HG02852 (cell line): ENCODE data around the gene HOXB1.

Experiments used
- ATAC-seq: cut with Tn5 transposase; IDR thresholded peaks from one replicate; pipeline ENCODE4 v1.9.1; 2021; ENCODE audit warnings: mild to moderate bottlenecking, moderate library complexity; ENCODE audit not compliant: unreplicated experiment

Gene HOXB1

GRCh38 chr17:48530887-48531272 lies at the start of gene HOXB1:
Gene HOXB1, minus strand, starts transcription at chr17:48531011. Its CDS starts 107 bp downstream, at chr17:48530904.
- no peak for ATAC-seq

- no peak for ATAC-seq
These were observed 49.1 kb upstream of the HOXB1 start for GRCh38 chr17:48579760-48580554.

GRCh38 chr17:48579471-48579759 lies 48.6 kb upstream of the HOXB1 start:
- ATAC-seq, result no peak

GRCh38 chr17:48578616-48579470 lies 48.0 kb upstream of the HOXB1 start:
- peak; percentile 35 for ATAC-seq

GRCh38 chr17:48577946-48578615 lies 47.3 kb upstream of the HOXB1 start, which contains the start of gene HOXB4:
Gene HOXB4, minus strand, starts transcription at chr17:48578350. Its CDS starts 31 bp downstream, at chr17:48578319.
- ATAC-seq, result peak; percentile 52

- no peak for ATAC-seq
These were observed 46.6 kb upstream of the HOXB1 start for GRCh38 chr17:48577330-48577945.

GRCh38 chr17:48576479-48577309 lies 45.9 kb upstream of the HOXB1 start:
- no peak for ATAC-seq

- ATAC-seq, result no peak
These were observed 45.1 kb upstream of the HOXB1 start for GRCh38 chr17:48575673-48576478.

GRCh38 chr17:48575066-48575582 lies 44.3 kb upstream of the HOXB1 start:
- ATAC-seq, result no peak

GRCh38 chr17:48574505-48575065 lies 43.8 kb upstream of the HOXB1 start:
- no peak for ATAC-seq

- ATAC-seq, result no peak
These were observed 41.1 kb upstream of the HOXB1 start for GRCh38 chr17:48571826-48572417.

GRCh38 chr17:48571024-48571818 lies 40.4 kb upstream of the HOXB1 start:
- ATAC-seq, result no peak

- no peak for ATAC-seq
These were observed 39.7 kb upstream of the HOXB1 start for GRCh38 chr17:48570325-48571023.

GRCh38 chr17:48569674-48570324 lies 39.0 kb upstream of the HOXB1 start:
- no peak for ATAC-seq

GRCh38 chr17:48569240-48569582 lies 38.4 kb upstream of the HOXB1 start:
- no peak for ATAC-seq

- ATAC-seq, result no peak
These were observed 37.9 kb upstream of the HOXB1 start for GRCh38 chr17:48568499-48569239.
